HG02798 (cell line): Measurements from ENCODE around the gene CYREN.
"Not testable (repeated sequence)": the region's sequence is repeated elsewhere in the genome, so short reads cannot be mapped to it uniquely, and the experiment has no call there.

ENCODE experiments used
- ATAC-seq: cut with Tn5 transposase; IDR thresholded peaks from one replicate; pipeline ENCODE4 v1.9.1; 2021; ENCODE audit warnings: mild to moderate bottlenecking; ENCODE audit not compliant: unreplicated experiment, poor library complexity

CYREN gene

DNA sequence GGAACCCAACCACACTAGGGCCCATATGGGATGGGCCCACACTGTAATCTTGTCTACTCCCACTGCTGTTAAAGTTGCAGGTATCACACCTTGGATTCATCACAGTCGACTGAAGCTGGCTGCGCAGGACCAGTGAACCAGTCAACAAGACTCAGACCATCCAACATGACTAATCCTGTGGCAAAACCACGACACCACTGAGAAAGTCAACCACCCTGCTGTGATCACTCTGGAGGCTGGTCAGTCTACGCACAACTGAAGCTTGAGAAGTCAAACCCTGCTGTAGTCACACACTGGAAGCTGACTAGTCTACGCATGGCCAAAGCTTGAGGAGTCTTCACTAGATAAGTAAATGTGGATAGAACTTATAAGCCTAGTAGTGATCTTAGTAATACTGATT, 9.6 kb upstream of the CYREN start:
- ATAC-seq: no peak

DNA sequence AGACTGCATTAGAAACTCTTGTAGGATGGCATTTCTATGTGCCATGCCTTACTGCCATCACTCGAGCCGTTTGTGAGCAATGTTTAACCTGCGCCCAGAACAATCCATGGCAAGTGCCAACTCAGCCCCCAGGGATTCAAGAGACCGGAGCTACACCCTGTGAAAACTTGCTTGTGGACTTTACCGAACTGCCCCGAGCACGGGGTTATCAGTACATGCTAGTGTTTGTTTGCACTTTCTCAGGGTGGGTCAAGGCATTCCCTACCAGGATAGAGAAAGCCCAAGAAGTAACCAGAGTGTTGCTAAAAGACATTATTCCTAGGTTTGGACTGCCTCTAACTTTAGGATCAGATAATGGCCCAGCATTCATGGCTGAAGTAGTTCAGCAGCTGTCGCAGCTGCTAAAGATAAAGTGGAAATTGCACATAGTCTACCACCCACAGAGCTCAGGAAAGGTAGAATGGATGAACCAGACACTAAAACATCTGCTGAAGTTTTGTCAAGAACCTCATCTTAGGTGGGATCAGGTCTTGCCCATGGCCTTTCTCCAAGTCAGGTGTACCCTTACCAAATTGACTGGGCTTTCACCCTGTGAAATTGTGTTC, 8.9 kb upstream of the CYREN start:
- ATAC-seq: no peak

GRCh38 chr7:135178364-135178763, 7.9 kb upstream of the CYREN start:
- ATAC-seq: no peak

DNA sequence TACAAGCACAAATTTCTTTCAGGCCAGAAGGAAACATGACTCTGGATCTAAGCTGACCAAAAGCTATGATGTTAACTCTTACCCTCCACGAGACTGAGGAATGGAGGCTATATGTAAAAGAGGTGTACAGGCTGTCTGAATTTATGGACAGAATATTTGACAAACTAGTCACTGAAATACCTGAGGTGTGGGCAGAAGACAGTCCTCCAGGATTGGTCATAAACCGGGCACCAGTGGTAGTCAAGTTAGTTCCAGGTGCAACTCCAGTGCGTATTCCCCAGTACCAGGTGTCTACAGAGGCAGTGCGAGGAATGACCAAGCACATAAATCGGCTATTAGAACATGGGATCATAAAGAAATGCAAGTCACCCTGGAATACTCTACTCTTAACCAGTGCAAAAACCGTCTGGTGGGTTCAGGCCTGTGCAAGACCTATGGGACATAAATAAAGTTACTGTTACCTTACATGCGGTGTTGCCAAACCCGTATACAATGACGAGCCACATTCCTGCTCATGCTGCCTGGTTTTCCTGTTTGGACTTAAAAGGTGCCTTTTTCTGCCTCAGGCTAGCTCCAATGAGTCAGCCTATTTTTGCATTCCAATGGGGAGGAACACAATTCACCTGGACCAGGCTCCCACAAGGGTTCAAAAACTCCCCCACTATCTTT, 6.7 kb upstream of the CYREN start:
- ATAC-seq: no peak

GRCh38 chr7:135175931-135176330, 5.4 kb upstream of the CYREN start:
- no peak for ATAC-seq

- no peak for ATAC-seq
Measured at GRCh38 chr7:135174941-135175340, 4.4 kb upstream of the CYREN start.

DNA sequence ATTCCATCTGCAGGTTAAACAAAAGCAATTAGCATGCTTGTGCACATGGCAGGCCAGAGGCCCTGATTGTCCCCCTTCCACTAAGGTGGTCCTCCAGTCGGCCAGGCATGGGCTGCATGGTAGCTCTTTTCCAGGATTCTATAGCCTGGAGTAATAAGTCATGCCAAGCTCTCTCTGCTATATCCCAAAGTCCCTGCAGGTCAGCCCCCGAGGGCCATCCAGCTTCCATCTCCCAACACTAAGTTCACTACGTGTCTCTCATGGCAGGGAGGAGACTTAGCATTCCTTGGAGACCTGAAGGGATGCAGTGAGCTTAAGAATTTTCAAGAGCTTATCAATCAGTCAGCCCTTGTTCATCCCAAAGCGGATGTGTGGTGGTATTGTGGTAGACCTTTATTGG, 3.4 kb upstream of the CYREN start:
- ATAC-seq: not testable (repeated sequence)

DNA sequence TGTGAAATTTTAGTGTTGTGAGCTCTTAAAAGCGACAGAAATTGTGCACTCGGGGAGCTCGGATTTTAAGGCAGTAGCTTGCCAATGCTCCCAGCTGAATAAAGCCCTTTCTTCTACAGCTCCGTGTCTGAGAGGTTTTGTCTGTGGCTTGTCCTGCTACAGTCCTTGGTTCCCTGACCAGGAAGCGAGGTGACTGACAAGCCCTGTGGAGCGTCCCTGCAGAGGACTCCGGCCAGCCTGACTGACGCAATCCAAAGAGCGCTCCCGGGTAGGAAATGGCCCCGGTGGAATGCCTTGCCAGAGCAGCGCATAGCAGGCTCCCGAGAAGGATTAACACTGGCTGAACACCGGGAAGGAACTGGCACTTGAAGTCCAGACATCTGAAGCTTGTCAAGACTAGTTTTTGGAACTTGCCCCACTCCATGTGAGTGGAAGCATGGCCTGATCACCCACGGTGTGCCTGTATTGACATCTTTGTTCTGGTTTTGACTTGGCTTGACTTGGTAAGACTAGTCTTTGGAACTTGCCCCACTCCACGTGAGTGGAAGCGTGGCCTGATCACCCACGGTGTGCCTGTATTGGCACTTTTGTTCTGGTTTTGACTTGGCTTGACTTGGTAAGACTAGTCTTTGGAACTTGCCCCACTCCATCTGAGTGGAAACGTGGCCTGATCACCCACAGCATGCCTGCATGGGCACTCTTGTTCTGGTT, 1.2 kb upstream of the CYREN start:
- ATAC-seq: not testable (repeated sequence)

DNA sequence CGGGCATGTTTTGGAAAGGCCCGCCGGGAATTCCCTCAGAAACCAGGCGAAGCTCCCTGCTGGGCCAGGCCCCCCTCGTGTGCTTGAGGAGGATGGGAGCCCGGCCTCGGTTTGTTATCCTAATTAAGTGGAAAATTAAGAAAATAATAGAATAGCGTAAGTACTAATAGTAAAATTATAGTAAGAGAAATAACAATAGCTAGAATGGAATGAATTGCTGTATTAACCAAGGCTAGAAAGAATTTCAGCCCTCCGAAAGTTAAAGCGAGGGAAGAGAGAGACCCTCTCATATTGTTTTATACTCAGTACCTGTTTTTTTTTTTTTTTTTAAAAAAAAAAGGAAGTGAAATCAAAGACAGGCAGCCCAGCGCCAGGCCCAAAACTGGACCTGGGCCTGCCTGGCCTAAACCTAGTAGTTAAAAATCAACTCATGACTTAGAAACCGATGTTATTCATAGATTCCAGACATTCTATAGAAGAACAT, 533 bp upstream of the CYREN start:
- peak; percentile 16 for ATAC-seq

GRCh38 chr7:135169964-135170273, 588 bp downstream of the CYREN start:
- ATAC-seq: no peak

- peak; percentile 47 for ATAC-seq
Measured at GRCh38 chr7:135169141-135169963, 1.2 kb downstream of the CYREN start.

- no peak for ATAC-seq
Measured at GRCh38 chr7:135168489-135169140, 1.9 kb downstream of the CYREN start.

DNA sequence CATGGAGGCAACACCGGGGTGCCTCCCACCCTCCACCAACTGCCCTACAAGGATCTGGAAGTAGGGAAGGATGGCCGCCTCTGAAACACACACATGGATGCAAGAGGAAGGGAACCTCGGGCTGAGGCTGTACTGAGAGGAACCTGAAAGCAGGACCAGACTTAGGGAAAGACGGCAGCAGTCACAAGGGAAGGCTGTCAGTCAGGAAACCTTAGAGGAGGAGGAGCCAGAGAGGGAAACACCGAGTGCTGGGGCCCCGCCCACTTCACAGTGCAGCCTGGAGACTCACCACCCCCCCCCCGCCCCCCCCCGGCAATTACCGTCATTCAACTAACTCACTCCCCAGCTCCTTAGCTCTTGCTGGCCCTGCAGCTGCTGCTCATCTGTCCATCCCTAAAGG, 2.5 kb downstream of the CYREN start:
- no peak for ATAC-seq

GRCh38 chr7:135167365-135167917, 3.1 kb downstream of the CYREN start:
- no peak for ATAC-seq

GRCh38 chr7:135166338-135166990, 4.0 kb downstream of the CYREN start:
- ATAC-seq: no peak

GRCh38 chr7:135165862-135166261, 4.6 kb downstream of the CYREN start:
- ATAC-seq: no peak

GRCh38 chr7:135164357-135165061, 6.0 kb downstream of the CYREN start:
- no peak for ATAC-seq

- ATAC-seq: no peak
Measured at GRCh38 chr7:135162382-135163001, 8.0 kb downstream of the CYREN start.
